ENCODE data around the gene USP9X. TPM values are rescaled to one million over a fixed set of nuclear protein-coding genes. Genes with fewer than 3 reads are reported as not detected.
A peak's percentile ranks its signal among the peaks of the same experiment; 100 is the strongest.
"Not testable (repeated sequence)": the region's sequence is repeated elsewhere in the genome, so short reads cannot be mapped to it uniquely, and the experiment has no call there.

USP9X gene
- total RNA-seq, 1 experiment from 2014 or later: 82.9 TPM

DNA sequence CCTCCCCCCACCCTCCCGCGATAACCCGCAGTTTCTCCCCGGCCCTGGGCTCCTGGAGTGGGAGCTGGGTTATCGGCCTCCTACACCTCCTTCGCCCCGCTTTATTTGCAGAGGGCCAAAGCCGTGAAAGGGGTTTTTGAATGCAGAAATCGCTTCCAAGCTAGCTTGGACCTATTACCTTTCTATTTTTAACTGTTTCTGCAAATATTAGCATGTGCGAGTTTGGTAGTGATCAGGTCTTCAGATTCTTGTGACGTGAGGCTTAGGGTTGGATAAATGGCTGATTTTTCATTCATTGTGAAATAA, 1.3 kb downstream of the USP9X start:
- no peak for DNase-seq (ENCODE audit: low read depth)

- DNase-seq (ENCODE audit: low read depth): no peak
These were observed 2.0 kb downstream of the USP9X start for GRCh38 chrX:41087201-41087600.

DNA sequence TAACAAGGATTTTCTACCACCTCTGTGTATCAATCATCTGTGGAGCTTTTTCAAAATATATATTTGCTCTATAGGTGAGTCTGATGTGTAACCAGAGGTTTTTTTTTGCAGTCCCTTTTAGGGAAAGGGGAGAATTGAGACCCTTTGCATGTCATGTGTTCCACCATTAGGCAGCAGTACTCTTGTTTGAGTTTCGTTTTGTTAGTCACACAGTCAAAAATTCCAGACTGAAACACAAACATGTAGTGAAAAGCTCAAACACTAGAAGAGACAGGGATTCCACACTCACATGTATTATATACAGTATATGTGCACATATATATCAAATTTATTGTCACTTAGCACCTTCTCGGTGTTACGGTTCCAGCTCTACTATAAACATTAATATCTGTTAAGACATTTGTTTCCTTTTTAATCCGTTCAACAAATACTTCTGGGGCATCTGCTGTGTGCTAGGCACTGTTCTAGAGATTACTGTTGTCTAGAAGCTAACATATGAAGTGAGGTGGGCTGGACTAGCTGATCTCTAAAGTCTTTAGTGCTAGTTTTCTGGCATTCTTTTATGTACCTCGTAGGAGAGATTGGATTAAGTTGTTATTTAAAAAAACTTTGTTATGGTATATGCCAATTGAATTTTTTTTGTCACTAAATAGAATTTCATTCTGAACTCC, 5.5 kb downstream of the USP9X start:
- no peak for DNase-seq (ENCODE audit: low read depth)

- DNase-seq (ENCODE audit: low read depth): no peak
These were observed 7.5 kb downstream of the USP9X start for GRCh38 chrX:41092776-41093175.

DNA sequence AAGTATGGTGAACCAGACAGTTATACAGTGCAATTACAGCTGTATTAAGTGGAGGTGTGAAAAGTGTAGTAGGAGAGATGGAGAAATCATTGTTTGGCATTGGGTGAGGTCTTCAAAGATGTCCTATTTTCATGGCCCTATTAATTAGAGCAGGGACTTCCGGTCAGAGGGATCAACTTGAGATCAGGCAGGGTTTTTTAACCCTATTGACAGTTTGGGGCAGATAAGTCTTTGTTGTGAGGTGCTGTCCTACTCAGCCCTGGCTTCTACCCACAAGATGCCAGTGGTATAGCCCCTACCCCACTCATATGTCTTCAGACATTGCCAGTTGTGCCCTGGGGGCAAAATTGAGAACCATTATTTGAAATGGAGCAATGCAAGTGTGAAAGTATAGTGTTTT, 9.9 kb downstream of the USP9X start:
- no peak for DNase-seq (ENCODE audit: low read depth)

DNA sequence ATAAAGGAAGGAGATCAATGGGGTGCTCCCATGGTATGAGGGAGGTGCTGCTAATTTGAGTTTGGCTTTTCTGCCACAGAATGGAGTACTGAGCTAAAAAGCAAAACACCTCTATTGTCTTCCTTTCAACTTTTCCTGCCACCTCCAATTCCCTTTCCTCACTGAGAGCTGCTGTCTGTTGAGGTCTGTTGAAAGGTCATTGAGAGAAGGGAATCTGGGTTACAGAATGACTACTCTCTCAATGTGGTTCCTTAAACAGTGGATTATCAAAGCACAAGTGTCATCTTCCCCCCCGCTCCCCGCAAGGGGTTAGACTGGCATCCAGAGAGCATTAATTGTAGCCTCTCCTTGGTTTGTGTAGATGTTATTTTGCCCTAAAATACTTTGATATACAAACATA, 10.7 kb downstream of the USP9X start:
- DNase-seq (ENCODE audit: low read depth): no peak

GRCh38 chrX:41096339-41096955, 11.2 kb downstream of the USP9X start:
- DNase-seq (ENCODE audit: low read depth): no peak

DNA sequence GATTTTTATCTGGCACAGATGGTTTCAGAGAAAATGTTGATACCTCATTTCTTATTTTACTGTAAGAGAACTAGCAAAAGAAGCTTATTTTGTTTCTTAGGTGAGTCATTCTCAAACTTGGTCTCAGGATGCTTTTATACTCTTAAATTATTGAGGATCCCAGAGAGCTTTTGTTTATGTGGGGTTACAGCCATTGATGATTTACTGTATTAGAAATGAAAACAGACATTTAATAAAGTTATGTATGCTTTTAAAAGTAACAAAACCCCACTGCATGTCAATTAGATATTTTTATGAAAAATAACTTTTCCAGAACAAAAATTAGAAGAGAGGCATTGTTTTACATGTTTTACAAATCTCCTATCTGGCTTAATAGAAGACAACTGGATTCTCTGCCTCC, 12.1 kb downstream of the USP9X start:
- DNase-seq (ENCODE audit: low read depth): no peak

GRCh38 chrX:41100200-41100599, 15.0 kb downstream of the USP9X start:
- no peak for DNase-seq (ENCODE audit: low read depth)

DNA sequence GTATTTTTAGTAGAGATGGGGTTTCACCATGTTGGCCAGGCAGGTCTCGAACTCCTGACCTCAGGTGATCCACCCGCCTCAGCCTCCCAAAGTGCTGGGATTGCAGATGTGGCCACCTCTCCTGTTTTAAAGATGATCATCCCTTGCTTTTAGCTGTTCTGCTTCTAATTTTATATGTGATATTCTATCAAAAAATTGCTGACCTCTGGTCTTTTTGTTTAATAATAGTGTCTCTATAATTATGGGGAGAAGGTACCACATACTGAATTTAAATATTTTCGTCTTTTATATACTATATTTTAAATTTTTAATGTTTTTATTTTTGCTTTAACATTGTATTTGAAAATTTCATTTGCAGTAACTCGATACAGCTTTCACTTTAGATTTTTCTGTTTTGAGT, 15.6 kb downstream of the USP9X start:
- DNase-seq (ENCODE audit: low read depth): no peak

- DNase-seq (ENCODE audit: low read depth): no peak
These were observed 19.8 kb downstream of the USP9X start for GRCh38 chrX:41105005-41105404.

GRCh38 chrX:41106257-41106656, 21.0 kb downstream of the USP9X start:
- DNase-seq (ENCODE audit: low read depth): not testable (repeated sequence)

DNA sequence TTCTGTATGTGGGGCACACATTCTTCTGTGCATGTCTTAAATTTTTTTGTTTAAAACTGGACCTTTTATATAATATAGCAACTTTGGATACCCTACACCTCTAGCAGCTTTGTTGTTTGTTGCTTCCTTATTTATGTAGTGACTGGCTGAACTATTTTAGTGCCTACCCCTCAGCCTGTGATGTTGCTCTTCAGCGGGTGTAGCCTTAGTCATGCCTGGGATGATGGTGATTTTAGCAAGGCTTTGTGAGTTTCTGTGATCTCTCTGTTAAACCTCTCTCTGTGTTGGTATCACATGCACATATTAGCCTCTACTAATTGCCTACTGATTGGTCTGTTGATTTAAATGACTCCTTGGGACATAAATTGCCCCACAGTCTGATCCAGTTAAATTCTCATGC, 22.8 kb downstream of the USP9X start:
- DNase-seq (ENCODE audit: low read depth): no peak

DNA sequence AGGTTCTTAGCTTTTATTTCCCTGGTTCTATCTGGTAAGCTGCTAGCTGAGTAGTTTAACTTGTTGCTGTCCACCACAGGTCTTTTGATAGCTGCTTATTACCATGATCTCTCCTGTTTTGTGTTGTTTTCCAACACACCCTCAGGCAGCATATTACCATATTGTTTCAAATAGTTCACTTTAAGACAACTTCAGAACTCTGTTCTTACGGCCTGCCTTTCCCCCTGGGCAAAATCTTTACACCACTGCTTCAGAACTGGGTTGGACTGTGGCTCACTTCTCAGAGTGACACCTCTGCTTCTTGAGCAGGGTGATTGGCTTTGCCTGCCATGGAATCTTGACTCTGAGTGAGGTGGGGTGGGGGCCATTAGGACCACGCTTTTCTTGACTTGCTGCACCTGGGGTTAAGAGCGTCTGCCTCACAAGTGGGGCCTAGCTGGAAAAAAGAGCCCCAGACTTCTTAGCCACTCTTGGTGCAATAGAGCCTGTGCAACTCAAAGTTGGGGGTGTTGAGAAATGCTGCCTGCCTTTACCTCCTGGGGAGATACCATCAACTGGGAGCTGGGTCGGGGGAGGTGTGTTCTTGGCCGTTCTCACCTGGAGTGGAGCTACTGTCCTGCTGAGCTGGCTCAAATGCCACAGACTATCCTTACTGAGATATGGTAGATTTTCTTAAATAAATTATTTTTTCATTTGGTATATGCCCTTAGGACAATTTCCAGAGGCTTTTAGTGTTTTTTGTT, 23.4 kb downstream of the USP9X start:
- DNase-seq (ENCODE audit: low read depth): no peak

GRCh38 chrX:41110801-41111625, 25.8 kb downstream of the USP9X start:
- DNase-seq (ENCODE audit: low read depth): peak; percentile 26

DNA sequence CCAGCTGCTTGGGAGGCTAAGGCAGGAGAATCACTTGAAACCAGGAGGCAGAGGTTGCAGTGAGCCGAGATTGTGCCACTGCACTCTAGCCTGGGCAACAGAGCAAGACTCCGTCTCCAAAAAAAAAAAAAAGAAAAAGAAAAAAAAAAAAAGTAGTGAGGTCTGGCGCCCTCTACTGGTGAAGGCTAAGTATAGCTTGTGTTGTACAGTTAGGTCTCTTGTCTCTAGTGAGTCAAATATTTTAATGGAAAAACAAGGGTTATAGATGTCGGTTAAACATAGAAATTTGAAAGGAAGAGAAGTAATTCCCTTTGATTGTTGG, 29.8 kb downstream of the USP9X start:
- DNase-seq (ENCODE audit: low read depth): peak; percentile 43

- no peak for DNase-seq (ENCODE audit: low read depth)
These were observed 31.7 kb downstream of the USP9X start for GRCh38 chrX:41116948-41117347.

DNA sequence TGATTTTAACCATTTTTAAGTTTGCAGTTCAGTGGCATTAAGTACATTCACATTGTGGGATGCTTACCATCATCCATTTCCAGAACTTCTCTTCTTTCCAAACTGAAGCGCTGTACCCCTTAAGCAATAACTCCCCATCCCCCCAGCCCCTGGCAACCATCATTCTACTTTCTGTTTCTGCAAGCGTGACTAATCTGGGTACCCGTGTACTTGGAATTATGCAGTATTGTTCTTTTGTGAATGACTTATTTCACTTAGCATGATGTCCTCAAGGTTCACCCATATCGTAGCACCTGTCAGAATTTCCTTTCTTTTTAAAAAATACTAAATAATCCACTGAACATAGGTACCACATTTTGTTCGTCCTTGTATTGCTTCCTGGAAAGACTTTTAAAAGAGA, 32.9 kb downstream of the USP9X start:
- no peak for DNase-seq (ENCODE audit: low read depth)

GRCh38 chrX:41119803-41120202, 34.6 kb downstream of the USP9X start:
- DNase-seq (ENCODE audit: low read depth): no peak

- DNase-seq (ENCODE audit: low read depth): no peak
These were observed 36.5 kb downstream of the USP9X start for GRCh38 chrX:41121766-41122165.

DNA sequence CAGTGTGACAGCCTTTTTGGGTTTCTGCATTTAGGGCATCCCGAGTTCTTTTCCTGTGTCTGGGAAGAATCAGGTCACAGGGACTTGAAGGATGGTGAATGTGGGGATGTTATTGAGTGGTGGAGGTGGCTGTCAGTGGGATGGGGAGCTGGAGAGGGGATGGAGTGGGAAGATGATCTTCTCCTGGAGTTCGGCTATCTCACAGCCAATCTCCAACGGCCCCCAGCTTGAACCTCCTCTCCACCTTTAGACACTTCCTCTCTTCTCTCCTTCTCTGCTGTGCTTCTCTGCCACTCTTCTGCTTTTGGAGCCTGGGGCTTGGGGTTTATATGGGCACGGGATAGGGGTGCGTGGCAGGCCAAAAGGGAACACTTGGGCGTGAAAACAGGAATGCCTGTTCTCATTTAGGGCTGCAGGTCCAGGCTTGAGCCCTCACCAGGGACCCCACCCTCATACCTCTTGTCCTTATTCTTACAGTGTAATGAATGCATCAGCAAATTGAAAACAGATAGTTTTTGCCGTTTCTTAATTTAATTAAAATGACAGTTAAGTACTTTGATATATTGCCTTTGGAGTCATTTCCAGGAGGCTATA, 37.5 kb downstream of the USP9X start:
- no peak for DNase-seq (ENCODE audit: low read depth)

DNA sequence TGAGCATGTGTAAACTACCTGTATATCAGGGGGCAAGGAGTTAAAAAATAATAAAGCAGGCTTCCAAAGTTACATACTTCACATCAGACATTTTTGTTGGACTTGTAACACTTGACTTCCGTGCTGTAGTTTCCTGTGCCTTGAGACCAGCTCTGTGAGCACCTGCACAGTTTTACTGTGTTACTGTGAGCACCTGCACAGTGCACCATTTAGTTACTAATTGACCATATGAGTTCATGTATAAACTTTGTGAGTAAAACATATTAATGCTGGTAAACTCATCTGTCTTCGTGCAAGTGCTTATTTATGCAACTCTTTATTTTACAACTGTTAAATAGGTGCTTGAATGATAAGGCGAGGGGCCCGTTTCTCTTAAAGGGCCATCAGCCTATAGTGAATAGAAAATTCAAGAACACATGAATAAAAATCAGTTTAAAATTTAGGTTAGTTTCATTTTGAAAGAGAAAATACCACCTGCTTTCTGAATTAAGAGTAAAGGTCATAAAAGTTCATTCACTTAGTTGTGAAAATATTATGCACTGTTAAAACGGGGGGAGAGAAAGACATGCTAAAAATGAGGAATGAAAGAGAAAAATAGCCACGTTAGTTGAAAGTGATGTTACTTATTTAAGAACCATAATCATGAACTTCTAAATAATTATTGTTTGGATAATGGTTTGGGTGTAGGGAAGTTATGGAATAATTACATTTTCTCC, 42.4 kb downstream of the USP9X start:
- no peak for DNase-seq (ENCODE audit: low read depth)
